IgD-negative memory B cell (primary cell): ENCODE data around the gene AMH. TPM values are rescaled to one million over a fixed set of nuclear protein-coding genes. Genes with fewer than 3 reads are reported as not detected.

Experiments used
- H3K27ac Mint-ChIP-seq, 3 donors: one replicate each; pipeline ENCODE4 v1.8.0; 2020 to 2022; ENCODE audit warnings: mild to moderate bottlenecking in 3 of 3, mixed read lengths in 3 of 3, moderate library complexity in 1 of 3
- H3K27me3 Mint-ChIP-seq: one replicate; pipeline ENCODE4 v1.8.0; 2021; ENCODE audit warnings: mixed read lengths
- H3K36me3 Mint-ChIP-seq: one replicate; pipeline ENCODE4 v1.8.0; 2020; ENCODE audit warnings: mild to moderate bottlenecking, mixed read lengths
- H3K4me1 Mint-ChIP-seq, 3 donors: one replicate each; pipeline ENCODE4 v1.8.0; 2020 to 2022; ENCODE audit warnings: mixed read lengths in 3 of 3, mild to moderate bottlenecking in 1 of 3
- H3K4me3 Mint-ChIP-seq, 4 donors: one replicate each; pipeline ENCODE4 v1.8.0; 2020 to 2022; ENCODE audit warnings: mild to moderate bottlenecking in 4 of 4, mixed read lengths in 4 of 4, moderate library complexity in 3 of 4
- H3K9me3 Mint-ChIP-seq, 3 donors: one replicate each; pipeline ENCODE4 v1.8.0; 2020 to 2021; ENCODE audit warnings: mixed read lengths in 3 of 3, mild to moderate bottlenecking in 1 of 3
- polyA plus RNA-seq: library from polyadenylated mRNA; unstranded; fragments of 300-500 nt; fragmentation: Illumina TruSeq; gene quantifications from one replicate; pipeline ENCODE4 v1.2.3, GENCODE V29; 2021

AMH gene
- polyA plus RNA-seq, 1 donor from 2014 or later: 0.15 TPM

DNA sequence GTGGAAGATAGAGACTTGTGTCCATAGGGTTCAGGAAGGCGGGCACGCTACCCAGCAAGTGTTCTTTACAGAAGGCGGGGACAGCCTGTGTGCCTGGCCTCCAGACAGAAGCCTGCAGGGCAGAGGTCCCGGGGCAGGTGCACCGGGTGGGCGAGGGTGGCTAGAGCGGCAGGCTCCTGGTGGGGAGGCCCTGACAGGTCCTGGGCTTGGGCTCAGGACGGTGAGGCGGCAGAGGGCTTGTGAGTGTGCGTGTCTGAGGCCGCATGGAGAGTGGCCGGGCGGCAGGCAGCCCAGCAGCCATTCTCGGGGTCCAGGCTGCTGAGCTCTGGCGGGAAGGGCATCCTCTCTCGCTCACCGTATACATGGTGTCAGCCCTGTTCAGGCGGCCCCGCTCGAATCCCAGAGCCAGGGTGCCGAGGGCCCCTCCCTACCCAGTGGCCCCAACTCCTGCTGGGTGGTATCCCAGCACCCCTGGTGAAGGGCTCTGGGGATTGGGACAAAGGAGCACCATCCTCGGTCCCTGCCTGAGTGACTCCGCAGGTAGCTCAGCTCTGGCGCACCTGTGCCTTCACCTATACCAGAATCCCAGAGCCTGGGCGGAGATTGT is 3.0 kb upstream of the AMH start:
- H3K9me3 Mint-ChIP-seq: no peaks in the 10 kb centered on the region
- H3K36me3 Mint-ChIP-seq: peaks cover 8% of the 10 kb centered on the region
- H3K27ac Mint-ChIP-seq: no peak overlapping the region
- H3K4me3 Mint-ChIP-seq: no peak overlapping the region
- H3K4me1 Mint-ChIP-seq: peaks cover 0 to 12% (median 7%) of the 10 kb centered on the region in 3 donors
- H3K27me3 Mint-ChIP-seq: peaks cover 4% of the 10 kb centered on the region

DNA sequence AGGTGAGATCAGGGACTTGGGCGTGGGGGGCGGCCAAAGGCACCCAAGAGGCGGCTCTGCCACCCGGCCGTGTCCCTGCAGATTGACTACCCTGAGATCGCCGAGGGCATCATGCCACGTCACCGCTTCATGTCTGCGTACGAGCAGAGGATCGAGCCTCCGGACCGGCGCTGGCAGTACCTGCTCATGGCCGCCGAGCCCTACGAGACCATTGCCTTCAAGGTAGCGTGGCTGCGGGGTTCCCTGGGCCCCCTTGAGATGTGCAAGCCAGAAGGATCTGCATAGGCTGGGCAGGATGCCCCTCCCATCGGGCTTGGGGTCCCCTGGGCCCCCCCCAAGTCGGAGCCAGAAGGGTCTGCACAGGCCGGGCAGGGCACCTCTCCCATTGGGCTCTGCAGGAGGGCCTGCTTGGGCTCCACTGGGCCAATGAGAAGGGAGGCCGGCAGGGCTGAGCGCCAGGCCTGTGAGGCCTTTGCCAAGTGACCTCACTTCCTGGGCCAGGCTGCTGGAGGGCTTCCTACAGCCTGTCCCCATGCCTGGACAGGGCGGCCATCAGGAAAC is 2.2 kb upstream of the AMH start:
- Mint-ChIP-seq H3K27ac (no peak overlapping the region), H3K9me3 (no peaks in the 10 kb centered on the region), H3K4me3 (no peak overlapping the region), H3K4me1 (peaks cover 0 to 7% (median 6%) of the 10 kb centered on the region in 3 donors), H3K27me3 (peaks cover 7% of the 10 kb centered on the region), H3K36me3 (peaks cover 8% of the 10 kb centered on the region)

DNA sequence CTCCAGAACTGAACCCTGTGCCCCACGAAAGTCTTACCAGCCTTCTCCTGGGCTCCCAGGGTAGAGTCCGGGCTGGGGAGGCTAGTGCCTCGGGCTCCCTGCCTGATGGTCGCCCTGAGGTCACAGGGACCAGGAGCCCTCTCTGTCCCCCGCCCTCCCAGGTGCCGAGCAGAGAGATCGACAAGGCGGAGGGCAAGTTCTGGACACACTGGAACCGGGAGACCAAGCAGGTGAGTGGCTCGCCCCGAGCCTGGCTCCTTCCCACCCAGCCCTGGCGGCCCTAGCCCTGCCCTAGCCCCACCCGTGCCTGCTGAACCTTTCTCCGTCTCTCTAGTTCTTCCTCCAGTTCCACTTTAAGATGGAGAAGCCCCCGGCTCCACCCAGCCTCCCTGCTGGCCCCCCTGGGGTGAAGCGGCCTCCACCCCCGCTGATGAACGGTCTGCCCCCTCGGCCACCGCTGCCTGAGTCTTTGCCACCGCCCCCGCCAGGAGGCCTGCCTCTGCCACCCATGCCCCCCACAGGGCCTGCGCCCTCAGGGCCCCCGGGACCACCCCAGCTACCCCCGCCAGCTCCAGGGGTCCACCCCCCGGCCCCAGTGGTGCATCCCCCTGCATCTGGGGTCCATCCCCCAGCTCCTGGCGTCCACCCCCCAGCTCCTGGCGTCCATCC is 1.6 kb upstream of the AMH start:
- H3K9me3 Mint-ChIP-seq: no peaks in the 10 kb centered on the region
- H3K4me1 Mint-ChIP-seq: peaks cover 0 to 2% (median 2%) of the 10 kb centered on the region in 3 donors

DNA sequence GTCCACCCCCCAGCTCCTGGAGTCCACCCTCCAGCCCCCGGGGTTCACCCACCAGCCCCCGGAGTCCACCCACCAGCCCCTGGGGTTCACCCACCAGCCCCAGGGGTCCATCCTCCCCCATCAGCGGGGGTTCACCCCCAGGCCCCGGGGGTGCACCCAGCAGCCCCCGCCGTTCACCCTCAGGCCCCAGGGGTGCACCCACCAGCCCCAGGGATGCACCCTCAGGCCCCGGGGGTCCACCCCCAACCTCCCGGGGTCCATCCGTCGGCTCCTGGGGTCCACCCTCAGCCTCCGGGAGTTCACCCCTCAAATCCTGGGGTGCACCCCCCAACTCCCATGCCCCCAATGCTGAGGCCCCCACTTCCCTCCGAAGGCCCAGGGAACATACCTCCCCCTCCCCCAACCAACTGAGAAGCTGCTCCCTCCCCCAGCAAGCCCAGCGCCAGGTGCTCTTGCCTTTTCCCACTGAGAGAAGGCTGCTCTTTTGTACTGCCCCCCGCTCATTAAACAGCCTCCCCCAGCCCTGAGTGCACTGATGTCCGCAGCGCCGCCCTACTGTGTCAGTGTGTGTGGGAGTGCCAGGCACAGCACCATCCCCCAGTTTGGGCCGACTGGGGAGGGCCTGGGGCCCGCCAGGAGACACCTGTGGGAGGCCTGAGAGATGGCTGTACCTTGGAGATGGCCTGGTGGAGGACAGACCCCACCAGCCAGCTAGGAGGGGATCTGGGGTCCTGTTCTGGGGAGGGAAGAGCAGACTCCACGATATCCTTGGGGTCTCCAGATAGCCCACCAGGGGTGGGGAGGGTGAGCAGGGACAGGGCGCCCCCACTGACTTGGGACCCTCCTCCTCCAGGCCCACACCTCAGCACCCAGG is 750 bp upstream of the AMH start:
- Mint-ChIP-seq H3K27ac (no peak overlapping the region), H3K4me3 (no peak overlapping the region), H3K36me3 (peaks cover 8% of the 10 kb centered on the region), H3K9me3 (no peaks in the 10 kb centered on the region), H3K27me3 (peaks cover 5% of the 10 kb centered on the region), H3K4me1 (peaks cover 0 to 2% (median 0%) of the 10 kb centered on the region in 3 donors)

More for the DNA sequence above, 1.6 kb upstream of the AMH start:
- Mint-ChIP-seq H3K27ac (no peak overlapping the region), H3K36me3 (peaks cover 8% of the 10 kb centered on the region), H3K27me3 (peaks cover 7% of the 10 kb centered on the region), H3K4me3 (no peak overlapping the region)

DNA sequence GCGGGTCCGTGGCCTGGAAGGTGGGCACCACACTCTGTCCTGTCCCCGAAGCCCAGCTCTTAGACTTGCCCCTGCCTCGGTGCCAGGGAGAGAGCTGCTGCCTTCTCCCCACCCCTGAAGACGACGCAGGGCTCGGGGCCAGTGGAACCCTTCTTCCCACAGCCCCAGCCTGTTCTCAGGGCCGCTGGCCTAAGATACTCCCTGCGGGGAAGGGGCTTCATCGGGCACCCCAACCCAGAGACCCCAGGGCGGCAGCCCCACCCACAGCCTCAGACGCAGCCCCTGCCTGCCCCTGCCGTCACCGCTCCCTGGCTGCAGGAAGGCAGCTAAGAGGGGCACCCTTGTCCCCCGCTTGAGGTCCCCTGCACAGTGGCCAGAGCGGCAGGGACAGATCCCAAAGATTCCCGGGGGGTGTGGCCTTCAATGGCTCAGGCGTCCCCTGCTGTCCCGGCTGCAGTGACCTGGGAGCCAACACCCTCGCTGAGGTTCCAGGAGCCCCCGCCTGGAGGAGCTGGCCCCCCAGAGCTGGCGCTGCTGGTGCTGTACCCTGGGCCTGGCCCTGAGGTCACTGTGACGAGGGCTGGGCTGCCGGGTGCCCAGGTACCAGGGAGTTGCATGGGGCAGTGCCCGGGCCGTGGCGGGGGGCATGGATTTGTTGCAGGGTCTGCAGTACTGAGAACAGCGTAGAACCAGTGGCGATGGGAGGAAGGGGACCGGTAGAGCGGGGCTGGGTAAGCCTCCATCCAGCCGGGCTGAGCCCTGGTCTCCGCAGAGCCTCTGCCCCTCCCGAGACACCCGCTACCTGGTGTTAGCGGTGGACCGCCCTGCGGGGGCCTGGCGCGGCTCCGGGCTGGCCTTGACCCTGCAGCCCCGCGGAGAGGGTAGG is 1.0 kb downstream of the AMH start:
- H3K27me3 Mint-ChIP-seq: peaks cover 5% of the 10 kb centered on the region
- no peak overlapping the region for H3K27ac Mint-ChIP-seq
- peaks cover 3% of the 10 kb centered on the region for H3K36me3 Mint-ChIP-seq
- no peaks in the 10 kb centered on the region for H3K9me3 Mint-ChIP-seq
- H3K4me1 Mint-ChIP-seq: peaks cover 0 to 6% (median 4%) of the 10 kb centered on the region in 3 donors
- H3K4me3 Mint-ChIP-seq: peak overlapping the region in 2 of 4 donors; percentile 55 to 73

DNA sequence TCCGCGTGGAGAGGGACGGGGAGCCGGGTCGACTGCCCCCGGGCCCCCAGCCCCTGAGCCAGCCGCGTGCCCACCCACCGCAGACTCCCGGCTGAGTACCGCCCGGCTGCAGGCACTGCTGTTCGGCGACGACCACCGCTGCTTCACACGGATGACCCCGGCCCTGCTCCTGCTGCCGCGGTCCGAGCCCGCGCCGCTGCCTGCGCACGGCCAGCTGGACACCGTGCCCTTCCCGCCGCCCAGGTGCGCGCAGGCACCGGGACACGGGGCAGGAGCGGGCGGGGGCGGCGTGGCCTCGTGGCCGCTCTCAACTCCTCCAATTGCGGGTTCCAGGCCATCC is 1.6 kb downstream of the AMH start:
- Mint-ChIP-seq H3K4me3 (no peak overlapping the region), H3K27ac (no peak overlapping the region), H3K4me1 (peaks cover 2 to 6% (median 4%) of the 10 kb centered on the region in 3 donors)

DNA sequence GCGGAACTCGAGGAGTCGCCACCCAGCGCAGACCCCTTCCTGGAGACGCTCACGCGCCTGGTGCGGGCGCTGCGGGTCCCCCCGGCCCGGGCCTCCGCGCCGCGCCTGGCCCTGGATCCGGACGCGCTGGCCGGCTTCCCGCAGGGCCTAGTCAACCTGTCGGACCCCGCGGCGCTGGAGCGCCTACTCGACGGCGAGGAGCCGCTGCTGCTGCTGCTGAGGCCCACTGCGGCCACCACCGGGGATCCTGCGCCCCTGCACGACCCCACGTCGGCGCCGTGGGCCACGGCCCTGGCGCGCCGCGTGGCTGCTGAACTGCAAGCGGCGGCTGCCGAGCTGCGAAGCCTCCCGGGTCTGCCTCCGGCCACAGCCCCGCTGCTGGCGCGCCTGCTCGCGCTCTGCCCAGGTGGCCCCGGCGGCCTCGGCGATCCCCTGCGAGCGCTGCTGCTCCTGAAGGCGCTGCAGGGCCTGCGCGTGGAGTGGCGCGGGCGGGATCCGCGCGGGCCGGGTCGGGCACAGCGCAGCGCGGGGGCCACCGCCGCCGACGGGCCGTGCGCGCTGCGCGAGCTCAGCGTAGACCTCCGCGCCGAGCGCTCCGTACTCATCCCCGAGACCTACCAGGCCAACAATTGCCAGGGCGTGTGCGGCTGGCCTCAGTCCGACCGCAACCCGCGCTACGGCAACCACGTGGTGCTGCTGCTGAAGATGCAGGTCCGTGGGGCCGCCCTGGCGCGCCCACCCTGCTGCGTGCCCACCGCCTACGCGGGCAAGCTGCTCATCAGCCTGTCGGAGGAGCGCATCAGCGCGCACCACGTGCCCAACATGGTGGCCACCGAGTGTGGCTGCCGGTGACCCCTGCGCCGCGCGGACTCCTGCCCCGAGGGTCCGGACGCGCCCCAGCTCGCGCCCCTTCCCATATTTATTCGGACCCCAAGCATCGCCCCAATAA is 2.3 kb downstream of the AMH start:
- Mint-ChIP-seq H3K9me3 (no peaks in the 10 kb centered on the region), H3K4me3 (peak overlapping the region; percentile 27 to 89 (median 50)), H3K27me3 (peaks cover 5% of the 10 kb centered on the region), H3K36me3 (no peaks in the 10 kb centered on the region), H3K4me1 (peaks cover 8 to 10% (median 10%) of the 10 kb centered on the region in 3 donors), H3K27ac (peak overlapping the region in 1 of 3 donors; percentile 92)

More for the DNA sequence above, 1.6 kb downstream of the AMH start:
- Mint-ChIP-seq H3K36me3 (peaks cover 2% of the 10 kb centered on the region), H3K27me3 (peaks cover 5% of the 10 kb centered on the region), H3K9me3 (no peaks in the 10 kb centered on the region)

DNA sequence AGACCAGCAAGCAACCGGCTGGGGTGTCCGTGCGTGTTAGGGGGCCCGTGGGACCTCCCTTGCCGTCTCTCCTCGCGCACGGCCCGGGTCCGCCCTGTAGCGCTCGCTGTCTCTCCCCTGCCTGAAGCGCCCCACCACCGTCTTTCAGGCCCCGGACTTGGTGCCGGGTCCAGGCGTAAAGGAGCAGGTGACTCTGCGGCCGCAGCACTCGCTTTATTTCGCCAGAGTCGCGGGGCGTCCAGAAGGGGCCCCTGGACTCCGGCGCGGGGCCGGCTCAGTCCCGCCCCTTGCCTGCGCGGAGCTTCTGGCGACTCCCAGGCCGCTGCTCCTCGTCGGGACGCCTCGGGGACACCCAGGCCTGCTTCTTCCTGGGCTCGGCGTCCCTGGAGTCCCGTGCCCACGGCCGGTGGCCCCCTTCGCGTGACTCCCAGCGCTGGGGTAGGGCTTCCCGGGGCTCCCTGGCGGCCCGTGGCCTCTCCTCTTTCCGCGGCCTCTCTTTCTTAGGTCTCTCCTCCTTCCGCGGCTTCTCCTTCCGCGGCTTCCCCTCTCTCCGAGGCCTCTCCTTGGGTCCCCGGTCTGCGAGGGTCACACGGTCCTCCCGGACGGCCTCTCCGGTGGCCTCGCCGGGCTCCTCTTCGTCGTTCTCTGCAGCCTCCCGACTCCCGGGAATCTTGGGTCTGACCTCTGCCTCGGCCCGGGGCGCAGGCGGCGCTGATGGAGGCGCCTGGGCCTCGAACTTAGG is 3.1 kb downstream of the AMH start:
- Mint-ChIP-seq H3K4me1 (peaks cover 9 to 15% (median 14%) of the 10 kb centered on the region in 3 donors), H3K36me3 (no peaks in the 10 kb centered on the region), H3K4me3 (peak overlapping the region; percentile 76 to 89 (median 86)), H3K27me3 (peaks cover 5% of the 10 kb centered on the region), H3K9me3 (no peaks in the 10 kb centered on the region), H3K27ac (peak overlapping the region in 2 of 3 donors; percentile 86 to 92)

DNA sequence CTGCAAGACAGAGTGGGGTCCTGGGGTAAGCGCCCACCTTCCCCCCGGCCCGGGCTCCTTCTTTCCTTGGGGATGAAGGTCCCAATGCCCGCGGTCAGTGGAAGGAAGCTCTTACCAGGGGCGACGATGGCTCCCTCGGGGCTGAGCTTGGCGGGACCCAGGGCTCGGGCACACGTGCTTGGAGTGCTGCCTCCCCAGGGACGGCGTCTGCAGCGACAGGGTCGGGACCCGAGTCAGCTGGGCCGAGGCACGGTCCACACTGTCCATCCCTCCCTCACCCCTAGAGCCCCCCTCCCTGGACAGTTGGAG is 3.6 kb downstream of the AMH start:
- peaks cover 10 to 17% (median 14%) of the 10 kb centered on the region in 3 donors for H3K4me1 Mint-ChIP-seq
- peaks cover 5% of the 10 kb centered on the region for H3K27me3 Mint-ChIP-seq
- H3K4me3 Mint-ChIP-seq: peak overlapping the region; percentile 76 to 89 (median 86)
- no peaks in the 10 kb centered on the region for H3K36me3 Mint-ChIP-seq
- peak overlapping the region in 2 of 3 donors; percentile 86 to 92 for H3K27ac Mint-ChIP-seq
- no peaks in the 10 kb centered on the region for H3K9me3 Mint-ChIP-seq

DNA sequence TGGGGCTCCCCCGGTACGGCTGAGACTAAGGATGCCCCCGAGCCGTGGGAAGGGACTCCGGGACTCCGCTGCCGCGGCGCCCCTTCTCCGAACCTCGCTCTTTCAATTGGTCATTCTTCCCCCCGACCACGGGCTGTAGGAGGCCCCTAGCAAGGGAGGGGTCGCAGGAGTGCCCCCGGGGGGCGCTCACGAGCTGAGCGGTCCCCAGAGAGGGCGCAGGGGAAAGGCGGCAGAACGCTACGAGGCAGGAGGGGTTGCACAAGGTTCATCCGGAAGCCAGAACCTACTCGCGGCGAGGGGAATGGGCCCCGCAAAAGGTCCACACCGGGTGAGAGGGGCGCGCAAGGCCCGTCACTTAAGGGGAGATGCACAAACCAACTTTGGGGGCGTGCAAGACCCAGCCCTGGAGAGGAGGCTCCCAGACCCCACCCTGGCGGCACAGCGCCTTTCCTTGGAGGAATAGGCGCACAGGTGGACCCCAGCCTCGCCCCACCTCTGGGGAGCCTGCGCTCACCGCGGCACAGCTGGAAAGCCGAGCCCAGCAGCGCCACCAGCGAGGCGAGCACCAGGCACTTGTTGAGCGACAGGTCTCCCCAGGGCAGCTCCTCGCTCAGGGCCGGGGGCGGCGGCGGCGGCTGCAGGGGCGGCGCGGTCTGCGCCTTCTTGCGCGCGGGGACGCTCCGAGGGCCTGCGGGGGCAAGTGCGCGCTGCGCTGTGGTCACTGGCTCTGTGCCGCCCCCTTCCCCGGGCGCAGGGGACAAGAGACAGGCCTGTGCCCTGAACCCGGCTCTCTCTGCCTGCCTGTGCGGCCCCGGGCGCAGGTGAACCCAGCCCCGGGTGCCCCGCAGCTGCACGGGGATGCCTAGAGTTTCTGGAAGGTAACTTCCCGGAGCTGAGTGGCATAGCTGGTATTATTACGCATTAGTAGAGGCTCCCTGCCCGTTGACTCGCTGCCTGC is 4.3 kb downstream of the AMH start:
- Mint-ChIP-seq H3K27me3 (peaks cover 5% of the 10 kb centered on the region), H3K9me3 (no peaks in the 10 kb centered on the region), H3K4me3 (peak overlapping the region; percentile 76 to 89 (median 82)), H3K27ac (peak overlapping the region; percentile 53 to 92 (median 86)), H3K36me3 (no peaks in the 10 kb centered on the region), H3K4me1 (peaks cover 14 to 21% (median 16%) of the 10 kb centered on the region in 3 donors)

DNA sequence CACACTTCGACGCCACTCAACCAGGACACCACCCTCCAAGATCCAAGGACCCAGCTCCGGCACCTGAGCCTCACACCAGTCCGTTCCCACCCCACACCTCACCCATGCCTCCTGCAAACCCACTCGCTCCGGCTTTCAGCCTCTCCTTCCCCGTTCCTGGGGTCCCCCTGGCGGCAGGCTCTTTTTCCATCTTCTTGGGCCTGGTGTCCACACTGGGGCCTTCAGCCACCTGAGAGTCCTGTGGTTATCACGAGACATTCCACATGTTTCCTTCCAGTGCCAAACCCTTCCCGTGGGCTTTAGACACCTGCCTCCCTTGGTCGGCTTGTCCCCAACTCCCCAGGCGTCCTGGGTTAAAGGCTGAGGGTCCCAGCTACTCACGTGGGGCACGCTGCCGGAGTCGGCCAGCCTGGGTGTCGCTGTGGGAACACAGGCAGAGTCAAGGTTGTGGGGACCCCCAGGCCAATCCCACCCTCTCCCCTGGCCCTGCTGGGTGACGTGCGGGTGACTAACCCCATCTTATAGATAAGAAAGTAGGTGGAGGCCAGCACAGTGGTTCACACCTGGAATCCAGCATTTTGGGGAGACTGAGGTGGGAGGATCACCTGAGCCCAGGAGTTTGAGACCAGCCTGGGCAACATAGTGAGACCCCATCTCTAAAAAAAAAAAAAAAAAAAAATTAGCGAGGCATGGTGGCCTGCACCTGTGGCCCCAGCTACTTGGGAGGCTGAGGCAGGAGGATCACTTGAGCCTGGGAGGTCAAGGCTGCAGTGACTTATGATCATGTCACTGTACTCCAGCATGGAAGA is 5.1 kb downstream of the AMH start:
- Mint-ChIP-seq H3K27ac (peak overlapping the region in 1 of 3 donors; percentile 94), H3K4me3 (peak overlapping the region; percentile 28 to 89 (median 62)), H3K9me3 (peaks cover 0 to 1% (median 0%) of the 10 kb centered on the region in 3 donors), H3K4me1 (peaks cover 20 to 25% (median 20%) of the 10 kb centered on the region in 3 donors), H3K36me3 (no peaks in the 10 kb centered on the region), H3K27me3 (peaks cover 5% of the 10 kb centered on the region)
